IPS-20b (cell line): Measurements from ENCODE around the gene MAGI2.

Experiments used
- H3K27ac ChIP-seq: one replicate; pipeline ENCODE4 v1.5.1; 2013; ENCODE audit warnings: low read length
- H3K27me3 ChIP-seq: 2 replicates; pipeline ENCODE4 v1.6.1; 2013; ENCODE audit warnings: mild to moderate bottlenecking, low read length, inconsistent platforms; ENCODE audit not compliant: insufficient read depth
- H3K36me3 ChIP-seq: 2 replicates; pipeline ENCODE4 v1.6.1; 2013; ENCODE audit warnings: low read depth, mild to moderate bottlenecking, inconsistent platforms, low read length, moderate library complexity; ENCODE audit not compliant: insufficient read depth
- H3K4me1 ChIP-seq: 2 replicates; pipeline ENCODE4 v1.6.1; 2013; ENCODE audit warnings: mild to moderate bottlenecking, control low read depth, inconsistent platforms, low read length, moderate library complexity; ENCODE audit not compliant: insufficient read depth
- H3K4me3 ChIP-seq: 2 replicates; pipeline ENCODE4 v1.5.1; 2013; ENCODE audit warnings: mild to moderate bottlenecking, low read length, inconsistent platforms
- H3K9ac ChIP-seq: 2 replicates; pipeline ENCODE4 v1.6.1; 2013; ENCODE audit warnings: low read depth, mild to moderate bottlenecking, inconsistent platforms, low read length, moderate library complexity
- H3K9me3 ChIP-seq: 2 replicates; pipeline ENCODE4 v1.6.1; 2013; ENCODE audit warnings: mild to moderate bottlenecking, low read depth, low read length, inconsistent platforms; ENCODE audit not compliant: insufficient read depth

MAGI2 gene

DNA sequence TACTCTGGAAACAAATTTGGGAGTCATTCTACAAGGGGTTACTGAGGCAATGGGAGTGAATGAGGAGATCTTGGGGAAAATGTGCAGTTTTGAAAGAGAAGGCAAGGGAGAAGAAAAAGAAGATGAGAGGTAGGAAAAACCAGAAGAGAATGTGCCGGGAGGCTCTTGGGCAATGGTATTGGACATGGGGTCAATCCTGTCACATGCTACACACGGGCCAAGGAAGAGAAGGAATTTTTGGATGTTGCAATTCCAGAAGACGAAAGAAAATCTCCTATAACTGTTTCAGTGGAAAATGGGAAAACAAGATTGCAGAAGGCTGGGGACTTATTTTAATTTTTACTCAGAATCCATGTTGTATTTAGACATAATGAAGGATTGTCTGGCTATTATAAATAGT is 1039.9 kb downstream of the MAGI2 start:
- H3K27ac ChIP-seq: no peak overlapping the region
- no peaks in the 10 kb centered on the region for H3K4me1 ChIP-seq
- no peak overlapping the region for H3K4me3 ChIP-seq
- H3K9ac ChIP-seq: no peak overlapping the region
- no peaks in the 10 kb centered on the region for H3K27me3 ChIP-seq
- H3K9me3 ChIP-seq: 0 out of 2 replicates have a peak, but pooled peaks cover 3% of the 10 kb centered on the region
- no peaks in the 10 kb centered on the region for H3K36me3 ChIP-seq

DNA sequence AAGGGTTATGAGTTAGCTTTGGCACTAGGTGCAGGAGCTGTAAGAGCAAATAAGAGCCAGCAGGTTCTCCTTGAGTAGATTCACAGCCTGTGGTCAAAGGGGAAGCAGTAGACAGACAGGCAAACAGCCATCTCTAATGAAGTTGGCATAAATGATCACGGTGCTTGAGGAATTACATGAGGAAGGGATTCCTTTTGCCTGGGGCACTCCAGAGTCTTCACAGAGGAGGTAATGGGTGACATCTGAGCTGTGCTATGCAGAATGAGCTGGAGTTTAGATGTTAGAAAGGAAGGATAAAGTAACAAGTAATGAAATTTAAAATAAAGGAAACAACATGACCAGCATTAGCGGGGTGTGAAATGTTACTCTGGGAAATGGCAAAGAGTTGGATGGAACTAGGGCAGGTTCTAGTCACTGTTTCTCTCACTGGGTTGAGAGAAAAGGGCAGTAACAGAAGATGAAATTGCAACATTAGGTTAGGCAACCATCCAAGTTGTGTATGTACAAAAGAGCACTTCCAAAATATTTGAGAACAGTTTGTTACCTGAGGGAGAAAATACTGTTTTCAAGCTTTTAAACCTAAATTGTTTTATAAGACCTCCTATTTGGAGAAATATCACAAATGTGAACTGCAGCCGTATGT is 1041.1 kb downstream of the MAGI2 start:
- Histone ChIP-seq H3K36me3 (no peaks in the 10 kb centered on the region), H3K9me3 (0 out of 2 replicates have a peak, but pooled peaks cover 3% of the 10 kb centered on the region), H3K27ac (no peak overlapping the region), H3K4me1 (peaks cover 5% of the 10 kb centered on the region; the same call in 1 of the 2 replicates), H3K27me3 (no peaks in the 10 kb centered on the region), H3K4me3 (no peak overlapping the region), H3K9ac (no peak overlapping the region)

DNA sequence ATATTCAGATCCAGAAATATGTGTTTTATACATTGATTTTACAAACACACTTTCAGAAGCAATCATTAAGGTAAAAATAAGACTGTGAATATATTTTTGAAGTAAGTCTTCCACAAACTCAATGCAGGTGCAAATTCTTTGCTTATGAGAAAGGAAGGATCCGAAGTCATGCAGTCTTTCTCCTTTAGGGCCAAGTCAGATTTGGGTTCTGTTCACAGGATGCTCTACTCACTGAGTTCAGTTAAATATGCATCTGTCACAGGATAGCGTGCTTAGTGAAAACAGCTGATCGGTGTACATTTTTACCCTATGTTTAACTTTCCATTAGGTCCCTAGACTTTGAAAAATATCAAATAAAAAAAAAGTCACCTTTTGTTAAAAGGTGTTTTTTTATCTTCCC is 1046.4 kb downstream of the MAGI2 start:
- Histone ChIP-seq H3K27me3 (no peaks in the 10 kb centered on the region), H3K27ac (no peak overlapping the region), H3K36me3 (no peaks in the 10 kb centered on the region), H3K4me1 (peaks cover 10% of the 10 kb centered on the region; the same call in 1 of the 2 replicates), H3K9ac (no peak overlapping the region), H3K9me3 (no peaks in the 10 kb centered on the region), H3K4me3 (no peak overlapping the region)

DNA sequence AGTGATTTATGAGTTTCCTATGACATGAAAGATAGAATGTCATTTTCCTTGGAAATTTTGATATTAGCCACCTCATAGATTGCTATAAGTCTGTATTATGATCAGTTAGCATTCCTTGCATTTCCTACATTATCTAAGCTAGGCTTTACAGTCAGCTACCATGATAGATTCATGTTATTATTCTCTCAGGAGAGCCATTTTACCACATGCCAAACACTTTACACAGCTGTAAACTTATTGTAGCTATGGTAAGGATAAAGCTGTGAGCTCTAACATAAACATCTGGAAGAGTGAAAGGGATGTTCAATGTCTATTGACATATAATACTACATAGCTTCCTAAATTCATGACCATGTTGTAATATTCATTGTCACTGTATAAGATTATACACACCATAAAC is 1046.9 kb downstream of the MAGI2 start:
- Histone ChIP-seq H3K4me3 (no peak overlapping the region), H3K9ac (no peak overlapping the region), H3K4me1 (peaks cover 14% of the 10 kb centered on the region; the same call in 1 of the 2 replicates), H3K9me3 (no peaks in the 10 kb centered on the region), H3K27me3 (no peaks in the 10 kb centered on the region), H3K27ac (no peak overlapping the region), H3K36me3 (no peaks in the 10 kb centered on the region)

DNA sequence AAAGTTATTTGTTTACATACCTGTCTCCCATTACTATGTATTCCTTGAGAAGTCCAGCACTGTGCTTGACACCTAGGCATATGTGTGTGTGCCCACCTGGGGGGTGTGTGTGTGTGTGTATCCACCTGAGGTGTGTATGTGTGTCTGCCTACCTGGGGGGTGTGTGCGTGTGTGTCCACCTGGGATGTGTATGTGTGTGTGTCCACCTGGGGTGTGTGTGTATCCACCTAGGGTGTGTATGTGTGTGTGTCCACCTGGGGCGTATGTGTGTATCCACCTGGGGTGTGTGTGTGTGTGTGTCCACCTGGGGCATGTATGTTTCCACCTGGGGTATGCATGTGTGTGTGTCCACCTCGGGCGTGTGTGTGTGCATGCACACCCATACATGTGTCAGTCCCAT is 1051.4 kb downstream of the MAGI2 start:
- Histone ChIP-seq H3K4me1 (peaks cover 37% of the 10 kb centered on the region; the same call in 1 of the 2 replicates), H3K27ac (peak overlapping the region; percentile 53), H3K9ac (peak overlapping the region; percentile 14; the same call in 1 of the 2 replicates), H3K4me3 (no peak overlapping the region), H3K9me3 (no peaks in the 10 kb centered on the region), H3K36me3 (no peaks in the 10 kb centered on the region), H3K27me3 (no peaks in the 10 kb centered on the region)

DNA sequence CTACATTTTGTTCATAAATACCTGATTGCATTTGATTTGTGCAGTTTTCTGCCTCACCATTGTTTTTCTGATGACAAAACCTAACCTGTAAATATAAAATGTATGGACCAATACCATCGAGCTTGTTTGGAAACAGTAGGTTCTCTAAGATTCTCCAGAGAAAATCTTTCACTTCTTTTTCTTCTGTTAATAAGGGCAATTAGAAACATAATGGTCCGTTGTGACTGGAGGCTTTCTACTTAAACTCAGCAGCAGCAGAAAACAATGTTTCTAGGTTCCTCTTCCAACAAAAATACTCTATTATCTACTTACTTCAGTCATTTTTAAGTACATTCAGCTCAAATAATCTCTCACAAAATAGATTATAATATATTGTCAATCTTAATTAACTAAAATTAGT is 1053.4 kb downstream of the MAGI2 start:
- peak overlapping the region; percentile 5 for H3K27ac ChIP-seq
- H3K4me1 ChIP-seq: peaks cover 46% of the 10 kb centered on the region; the same call in 1 of the 2 replicates
- H3K9ac ChIP-seq: peak overlapping the region; percentile 17; the same call in 1 of the 2 replicates
- no peaks in the 10 kb centered on the region for H3K36me3 ChIP-seq
- no peaks in the 10 kb centered on the region for H3K9me3 ChIP-seq
- H3K4me3 ChIP-seq: peak overlapping the region; percentile 20; the same call in 1 of the 2 replicates
- no peaks in the 10 kb centered on the region for H3K27me3 ChIP-seq

DNA sequence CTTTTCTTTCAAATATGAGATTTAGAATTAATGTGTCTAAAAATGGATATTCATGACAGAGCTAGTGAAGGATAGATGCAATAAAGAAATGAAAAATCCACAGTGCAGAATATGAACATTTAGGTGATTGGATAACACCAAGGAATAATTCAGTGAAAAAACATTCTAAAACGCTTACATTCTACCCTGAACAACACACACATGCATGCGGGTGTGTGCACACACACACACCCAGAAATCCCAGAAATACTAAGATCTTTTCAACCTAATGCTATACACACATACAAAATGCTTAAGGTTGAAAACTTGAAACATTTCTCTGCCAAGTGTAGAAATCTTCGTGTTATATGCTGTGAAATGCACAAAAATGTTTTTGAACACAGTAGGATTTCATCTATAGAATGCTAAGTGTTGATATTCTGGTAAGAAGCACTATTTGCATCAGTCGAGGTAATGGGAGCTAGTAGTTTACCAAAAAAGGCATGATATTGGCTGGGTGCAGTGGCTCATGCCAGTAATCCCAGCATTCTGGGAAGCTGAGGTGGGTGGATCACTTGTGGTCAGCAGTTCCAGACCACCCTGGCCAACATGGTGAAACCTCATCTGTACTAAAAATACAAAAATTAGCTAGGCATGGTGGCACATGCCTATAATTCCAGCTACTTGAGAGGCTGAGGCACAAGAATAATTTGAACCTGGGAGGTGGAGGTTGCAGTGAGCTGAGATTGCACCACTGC is 1054.3 kb downstream of the MAGI2 start:
- Histone ChIP-seq H3K36me3 (no peaks in the 10 kb centered on the region), H3K4me3 (no peak overlapping the region), H3K4me1 (peaks cover 49% of the 10 kb centered on the region; the same call in 1 of the 2 replicates), H3K27me3 (no peaks in the 10 kb centered on the region), H3K9ac (peak overlapping the region; percentile 45; the same call in 1 of the 2 replicates), H3K9me3 (no peaks in the 10 kb centered on the region), H3K27ac (peak overlapping the region; percentile 5)

DNA sequence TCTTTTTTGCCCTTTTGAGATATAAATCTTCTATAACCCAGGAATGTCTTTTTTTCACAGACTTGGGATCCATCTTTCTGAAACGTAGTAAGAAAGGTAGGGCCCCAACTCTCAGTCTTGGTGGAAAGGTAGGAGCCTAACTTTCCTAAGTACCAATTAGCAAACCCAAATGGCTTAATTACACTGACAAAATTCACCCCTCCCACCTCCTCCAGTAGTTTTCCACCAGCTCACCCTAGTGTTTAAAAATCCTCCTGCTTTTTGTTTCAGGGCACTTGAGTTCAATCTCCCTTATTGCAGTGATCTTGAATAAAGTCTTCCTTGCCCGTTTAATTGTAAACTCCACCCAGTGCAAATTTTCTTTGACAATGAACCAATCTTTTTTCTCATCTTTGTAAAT is 1054.9 kb downstream of the MAGI2 start:
- no peak overlapping the region for H3K4me3 ChIP-seq
- no peaks in the 10 kb centered on the region for H3K36me3 ChIP-seq
- no peaks in the 10 kb centered on the region for H3K27me3 ChIP-seq
- peaks cover 49% of the 10 kb centered on the region; the same call in 1 of the 2 replicates for H3K4me1 ChIP-seq
- H3K27ac ChIP-seq: peak overlapping the region; percentile 5
- H3K9me3 ChIP-seq: no peaks in the 10 kb centered on the region
- H3K9ac ChIP-seq: peak overlapping the region; percentile 45; the same call in 1 of the 2 replicates

DNA sequence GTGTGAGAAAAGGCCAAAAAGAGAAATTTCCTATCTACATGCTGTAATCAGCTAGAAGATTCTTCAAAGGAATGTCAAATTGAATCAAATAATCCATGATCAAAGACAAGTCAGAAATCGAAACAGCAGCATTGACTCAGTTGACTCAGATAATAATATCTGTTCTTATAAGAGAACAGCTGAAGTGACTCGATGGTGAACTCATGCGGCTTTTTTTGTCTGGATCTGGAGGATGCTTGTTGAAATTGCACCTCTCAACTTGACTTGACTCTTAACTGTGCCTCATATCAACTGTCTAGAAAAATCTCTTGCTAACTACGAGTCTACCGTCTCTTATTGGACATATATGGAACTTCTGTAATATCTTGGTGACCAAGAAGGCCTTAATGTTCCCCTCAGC is 1055.4 kb downstream of the MAGI2 start:
- no peaks in the 10 kb centered on the region for H3K9me3 ChIP-seq
- H3K27me3 ChIP-seq: no peaks in the 10 kb centered on the region
- no peak overlapping the region; the same call in 1 of the 2 replicates for H3K9ac ChIP-seq
- no peak overlapping the region for H3K4me3 ChIP-seq
- no peak overlapping the region for H3K27ac ChIP-seq
- no peaks in the 10 kb centered on the region for H3K36me3 ChIP-seq
- peaks cover 49% of the 10 kb centered on the region; the same call in 1 of the 2 replicates for H3K4me1 ChIP-seq

DNA sequence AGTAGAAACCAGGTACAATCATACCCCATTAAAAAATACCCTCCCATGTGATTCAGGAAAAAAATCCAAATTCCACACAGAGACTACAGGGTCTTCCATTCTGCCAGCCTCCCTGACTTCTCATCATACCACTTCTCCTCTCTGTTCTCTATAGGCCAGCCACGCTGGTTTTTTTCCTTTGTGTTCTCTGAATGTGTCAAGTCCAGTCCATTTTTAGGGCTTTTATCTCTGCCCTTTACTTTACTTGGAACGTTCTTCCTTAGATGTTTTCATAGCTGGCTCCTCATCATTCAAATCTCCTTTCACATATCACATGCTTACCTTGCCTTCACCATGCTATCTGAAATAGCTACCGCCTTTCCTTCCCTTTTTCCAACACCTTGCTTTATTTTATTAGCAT is 1057.3 kb downstream of the MAGI2 start:
- Histone ChIP-seq H3K27me3 (no peaks in the 10 kb centered on the region), H3K9ac (no peak overlapping the region), H3K27ac (no peak overlapping the region), H3K36me3 (no peaks in the 10 kb centered on the region), H3K4me1 (peaks cover 39% of the 10 kb centered on the region; the same call in 1 of the 2 replicates), H3K4me3 (no peak overlapping the region), H3K9me3 (no peaks in the 10 kb centered on the region)

DNA sequence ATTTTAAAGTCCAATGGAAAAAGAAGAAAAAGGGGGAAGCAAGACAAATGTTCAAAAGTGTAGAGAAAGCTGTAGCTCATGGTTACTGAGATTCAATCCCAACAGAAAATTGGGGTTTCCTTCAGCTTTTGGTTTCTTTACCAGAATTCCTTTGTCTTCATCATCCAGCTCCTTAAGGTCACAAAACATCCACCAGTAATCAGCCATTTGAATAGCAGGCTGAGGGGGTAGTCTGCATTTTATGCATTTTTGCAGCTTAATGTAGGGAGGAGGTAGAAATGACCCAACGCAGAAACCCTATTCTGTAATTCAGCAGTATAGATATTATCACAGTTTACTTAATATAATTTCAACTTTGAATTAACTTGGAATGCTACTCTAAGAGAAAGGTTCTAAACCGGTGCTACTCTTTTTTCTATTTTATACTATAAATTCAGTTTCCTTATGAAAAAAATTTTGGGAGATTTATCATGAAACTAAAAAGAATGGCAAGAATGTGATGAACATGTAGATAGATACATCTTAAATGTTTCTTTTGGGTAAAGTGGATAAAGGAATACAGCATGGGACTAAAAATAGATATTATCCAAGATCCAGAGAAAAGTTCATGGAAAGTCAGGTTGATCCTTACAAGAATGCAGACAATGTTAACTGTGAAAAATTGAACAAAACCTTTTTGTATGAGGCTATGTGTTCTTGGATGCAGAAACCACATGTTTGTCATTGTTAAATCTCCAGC is 1058.0 kb downstream of the MAGI2 start:
- Histone ChIP-seq H3K9ac (no peak overlapping the region; the same call in 1 of the 2 replicates), H3K27ac (no peak overlapping the region), H3K4me1 (peaks cover 31% of the 10 kb centered on the region; the same call in 1 of the 2 replicates), H3K4me3 (no peak overlapping the region), H3K27me3 (no peaks in the 10 kb centered on the region), H3K36me3 (no peaks in the 10 kb centered on the region), H3K9me3 (no peaks in the 10 kb centered on the region)
